HCT116 (cell line): ENCODE measurements around the gene PADI4.

ENCODE experiments used
- ATF3 ChIP-seq: IDR thresholded peaks from 2 replicates; pipeline ENCODE4 v1.6.1; 2012
- CTCF ChIP-seq, 3 experiments: fragments of 200-600 bp in 1 of 3; sonication (generic) in 1 of 3; IDR thresholded peaks in 2 of 3; conservative IDR thresholded peaks in 1 of 3; 2 replicates each; pipeline ENCODE4 v1.5.1; 2012 to 2017; ENCODE audit warnings: low read depth in 2 of 3, low read length in 2 of 3, antibody characterized with exemption in 1 of 3, borderline replicate concordance in 1 of 3, control low read depth in 1 of 3, mild to moderate bottlenecking in 1 of 3, mixed read lengths in 1 of 3, mixed run types in 1 of 3, moderate library complexity in 1 of 3; ENCODE audit not compliant: insufficient read depth in 1 of 3
- EZH2 ChIP-seq: fragments of 200-600 bp; sonication (generic); IDR thresholded peaks from 2 replicates; pipeline ENCODE4 v1.6.1; 2017; ENCODE audit warnings: antibody characterized with exemption, mixed run types
- EZH2phosphoT487 ChIP-seq: fragments of 200-600 bp; IDR thresholded peaks from 2 replicates; pipeline ENCODE4 v1.6.1; 2018; ENCODE audit warnings: antibody characterized with exemption, borderline replicate concordance
- MAX ChIP-seq: IDR thresholded peaks from 2 replicates; pipeline ENCODE4 v1.6.1; 2012
- POLR2A ChIP-seq: IDR thresholded peaks from 2 replicates; pipeline ENCODE4 v1.7.0; 2011; ENCODE audit warnings: borderline replicate concordance; ENCODE audit not compliant: insufficient read depth, insufficient read length; ENCODE audit errors: extremely low read depth
- POLR2AphosphoS5 ChIP-seq: IDR thresholded peaks from 2 replicates; pipeline ENCODE4 v1.6.1; 2011; ENCODE audit warnings: mild to moderate bottlenecking, low read depth, low read length, moderate library complexity
- RAD21 ChIP-seq: IDR thresholded peaks from 2 replicates; pipeline ENCODE4 v1.6.1; 2012; ENCODE audit warnings: low read depth, mild to moderate bottlenecking
- REST ChIP-seq: IDR thresholded peaks from 2 replicates; pipeline ENCODE4 v1.6.1; 2012; ENCODE audit warnings: low read depth
- ZNF274 ChIP-seq: fragments of 200-500 bp; sonication (Bioruptor generic); IDR thresholded peaks from 2 replicates; pipeline ENCODE4 v1.6.1; 2014; ENCODE audit warnings: mild to moderate bottlenecking, low read depth, low read length, inconsistent platforms

- TF ChIP-seq POLR2A (no peak), MAX (no peak), ZNF274 (no peak), CTCF (IDR thresholded peaks at IDR 0.05 in 2 of 3, conservative IDR thresholded peaks at IDR 0.05 in 1 of 3; ENCODE audit: borderline replicate concordance in 1 of 3, insufficient read depth in 1 of 3, low read depth in 2 of 3, low read length in 2 of 3) (no peak), REST (no peak), POLR2AphosphoS5 (no peak), EZH2 (no peak), ATF3 (no peak), EZH2phosphoT487 (no peak), RAD21 (no peak)
Measured at GRCh38 chr1:17381161-17381560, 73.2 kb downstream of the PADI4 start.
